ENCODE measurements around the gene B4GALT5. TPM values are rescaled to one million over a fixed set of nuclear protein-coding genes. Genes with fewer than 3 reads are reported as not detected.

Gene B4GALT5
- total and polyA plus RNA-seq, 10 donors = 3.9 to 79.0 (median 52.3) TPM

DNA sequence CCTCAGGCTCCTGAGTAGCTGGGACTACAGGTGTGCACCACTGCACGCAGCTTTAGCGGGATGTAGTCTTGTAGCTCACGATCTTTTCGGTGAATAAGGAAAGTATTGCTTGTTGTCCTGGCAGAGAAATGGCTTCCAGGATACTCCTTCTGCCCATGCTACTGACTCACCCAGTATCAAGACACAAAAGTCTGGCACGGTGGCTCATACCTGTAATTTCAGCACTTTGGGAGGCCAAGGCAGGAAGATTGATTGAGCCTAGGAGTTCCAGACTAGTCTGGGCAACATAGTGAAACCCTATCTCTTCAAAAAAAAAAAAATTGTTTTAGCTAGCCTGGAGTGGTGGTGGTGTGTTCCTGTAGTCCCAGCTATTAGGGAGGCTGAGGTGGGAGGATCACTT, 40.9 kb upstream of the B4GALT5 start:
- Histone ChIP-seq H3K27me3 (replicated peaks in 1 of 7) (no peaks in the 10 kb centered on the region), H3K4me3 (no peak overlapping the region), H3K4me1 (peaks cover 0 to 29% (median 14%) of the 10 kb centered on the region in 6 donors), H3K36me3 (no peaks in the 10 kb centered on the region), H3K27ac (no peak overlapping the region), H3K9me3 (no peaks in the 10 kb centered on the region)
- TF ChIP-seq POLR2A (IDR thresholded peaks at IDR 0.05) (no peak), POLR2AphosphoS5 (IDR thresholded peaks at IDR 0.05) (no peak)
- TF ChIP-seq, protein P1, sequence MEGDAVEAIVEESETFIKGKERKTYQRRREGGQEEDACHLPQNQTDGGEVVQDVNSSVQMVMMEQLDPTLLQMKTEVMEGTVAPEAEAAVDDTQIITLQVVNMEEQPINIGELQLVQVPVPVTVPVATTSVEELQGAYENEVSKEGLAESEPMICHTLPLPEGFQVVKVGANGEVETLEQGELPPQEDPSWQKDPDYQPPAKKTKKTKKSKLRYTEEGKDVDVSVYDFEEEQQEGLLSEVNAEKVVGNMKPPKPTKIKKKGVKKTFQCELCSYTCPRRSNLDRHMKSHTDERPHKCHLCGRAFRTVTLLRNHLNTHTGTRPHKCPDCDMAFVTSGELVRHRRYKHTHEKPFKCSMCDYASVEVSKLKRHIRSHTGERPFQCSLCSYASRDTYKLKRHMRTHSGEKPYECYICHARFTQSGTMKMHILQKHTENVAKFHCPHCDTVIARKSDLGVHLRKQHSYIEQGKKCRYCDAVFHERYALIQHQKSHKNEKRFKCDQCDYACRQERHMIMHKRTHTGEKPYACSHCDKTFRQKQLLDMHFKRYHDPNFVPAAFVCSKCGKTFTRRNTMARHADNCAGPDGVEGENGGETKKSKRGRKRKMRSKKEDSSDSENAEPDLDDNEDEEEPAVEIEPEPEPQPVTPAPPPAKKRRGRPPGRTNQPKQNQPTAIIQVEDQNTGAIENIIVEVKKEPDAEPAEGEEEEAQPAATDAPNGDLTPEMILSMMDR (IDR thresholded peaks at IDR 0.05 in 8 of 11, conservative IDR thresholded peaks at IDR 0.05 in 3 of 11) = no peak
- 89 to 98% (median 96%) methylated on average over 5 of the region's 5 CpGs for WGBS, 5 donors
- intact Hi-C loops (cut with DNase I; ENCODE audit: low total_unique reads) = no loop called here
- no peak for DNase-seq

DNA sequence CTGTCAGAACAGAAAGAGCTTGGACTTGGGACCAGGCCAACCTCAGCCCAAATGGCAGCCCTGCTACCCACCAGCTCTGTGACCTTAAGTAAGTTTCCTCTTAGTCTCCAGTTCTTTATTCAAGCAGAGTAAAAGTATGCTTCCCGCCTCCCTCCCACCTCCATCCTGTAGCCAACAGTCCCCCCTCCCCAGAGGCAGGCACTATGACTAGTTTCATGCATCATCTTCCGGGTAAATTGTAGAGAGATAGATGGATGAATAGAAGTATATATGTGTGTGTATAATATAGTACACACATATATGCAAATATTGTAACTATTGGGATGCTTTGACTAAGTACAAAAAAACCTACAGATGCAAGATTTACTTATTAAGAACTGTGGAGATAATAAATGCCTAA, 39.5 kb upstream of the B4GALT5 start:
- H3K27me3 ChIP-seq (replicated peaks in 1 of 7) = no peaks in the 10 kb centered on the region

DNA sequence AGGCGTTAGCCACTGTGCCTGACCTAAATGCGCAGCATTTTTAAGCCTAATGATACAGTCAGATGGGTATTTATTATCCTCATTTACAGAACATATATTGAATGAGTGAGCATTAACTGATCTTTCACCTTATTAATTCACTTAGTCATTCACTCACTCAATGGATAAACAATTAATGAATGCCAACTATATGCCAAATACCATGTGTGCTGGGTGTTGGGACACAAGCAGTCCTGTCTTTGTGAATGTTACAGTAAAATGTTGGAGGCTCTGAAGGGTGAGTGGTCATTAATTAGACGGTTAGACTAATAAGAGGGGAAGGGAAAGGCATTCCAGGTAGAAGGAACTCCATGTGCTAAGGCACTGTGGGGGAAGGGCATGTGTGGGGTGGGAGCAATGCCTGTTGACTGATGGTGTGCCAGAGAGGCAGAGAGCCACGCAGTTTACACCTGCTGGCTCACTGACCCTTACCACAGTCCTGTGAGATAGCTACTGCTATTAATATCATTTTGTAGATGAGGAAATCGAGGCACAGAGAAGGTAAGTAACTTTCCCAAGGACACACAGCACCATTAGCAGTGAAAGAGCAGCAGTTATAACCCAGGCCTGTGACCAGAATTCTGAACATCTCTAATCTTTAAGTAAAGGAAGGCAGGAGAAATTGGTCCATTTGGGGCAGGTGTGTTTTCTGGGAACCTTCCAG, 38.7 kb upstream of the B4GALT5 start:
- H3K27ac ChIP-seq = no peak overlapping the region
- DNase-seq = no peak
- intact Hi-C loops (cut with DNase I; ENCODE audit: low total_unique reads) = no loop called here
- H3K36me3 ChIP-seq = no peaks in the 10 kb centered on the region
- H3K9me3 ChIP-seq = no peaks in the 10 kb centered on the region
- H3K27me3 ChIP-seq (replicated peaks in 1 of 7) = no peaks in the 10 kb centered on the region
- TF ChIP-seq, protein P1 (IDR thresholded peaks at IDR 0.05 in 8 of 11, conservative IDR thresholded peaks at IDR 0.05 in 3 of 11) = no peak
- TF ChIP-seq POLR2AphosphoS5 (IDR thresholded peaks at IDR 0.05) (no peak), POLR2A (IDR thresholded peaks at IDR 0.05) (no peak)
- 74 to 85% (median 80%) methylated on average over 5 of the region's 5 CpGs for WGBS, 5 donors
- peaks cover 4 to 45% (median 22%) of the 10 kb centered on the region in 6 donors for H3K4me1 ChIP-seq
- H3K4me3 ChIP-seq = no peak overlapping the region

More for the DNA sequence above, 39.5 kb upstream of the B4GALT5 start:
- no peaks in the 10 kb centered on the region for H3K9me3 ChIP-seq
- DNase-seq = no peak
- H3K27ac ChIP-seq = no peak overlapping the region
- TF ChIP-seq, protein P1 (IDR thresholded peaks at IDR 0.05 in 8 of 11, conservative IDR thresholded peaks at IDR 0.05 in 3 of 11) = no peak
- H3K4me3 ChIP-seq = no peak overlapping the region
- no peaks in the 10 kb centered on the region for H3K36me3 ChIP-seq
- 70 to 95% (median 85%) methylated on average over 2 of the region's 2 CpGs for WGBS, 5 donors
- intact Hi-C loops (cut with DNase I; ENCODE audit: low total_unique reads) = no loop called here
- H3K4me1 ChIP-seq = peaks cover 1 to 37% (median 18%) of the 10 kb centered on the region in 6 donors

DNA sequence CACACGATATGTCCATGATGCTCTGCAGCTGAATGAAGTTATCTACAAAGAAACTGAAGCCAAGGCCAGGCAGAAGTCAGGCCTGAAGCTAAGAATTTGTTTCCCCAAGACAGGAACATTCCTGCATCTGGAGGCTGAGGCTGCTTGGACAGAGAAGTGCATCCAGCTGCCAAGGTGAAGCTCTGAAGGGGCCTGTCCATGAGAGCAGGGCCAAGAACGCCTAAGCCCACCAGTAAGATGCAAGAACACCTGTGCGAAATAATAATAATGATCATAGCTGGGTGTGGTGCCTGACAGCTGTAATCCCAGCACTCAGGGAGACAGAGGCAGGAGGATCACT, 37.7 kb upstream of the B4GALT5 start:
- no peaks in the 10 kb centered on the region for H3K36me3 ChIP-seq
- DNase-seq = no peak
- intact Hi-C loops (cut with DNase I; ENCODE audit: low total_unique reads) = no loop called here
- no peak overlapping the region for H3K4me3 ChIP-seq
- H3K27me3 ChIP-seq (replicated peaks in 1 of 7) = no peaks in the 10 kb centered on the region
- WGBS, 5 donors = 68 to 82% (median 75%) methylated on average over 3 of the region's 3 CpGs
- H3K27ac ChIP-seq = peak overlapping the region in 4 of 8 donors; percentile 56 to 75 (median 68)
- TF ChIP-seq, protein P1 (IDR thresholded peaks at IDR 0.05 in 8 of 11, conservative IDR thresholded peaks at IDR 0.05 in 3 of 11) = no peak
- TF ChIP-seq POLR2AphosphoS5 (IDR thresholded peaks at IDR 0.05) = no peak
- TF ChIP-seq POLR2A (IDR thresholded peaks at IDR 0.05) = no peak
- H3K9me3 ChIP-seq = no peaks in the 10 kb centered on the region
- peaks cover 4 to 42% (median 22%) of the 10 kb centered on the region in 6 donors for H3K4me1 ChIP-seq

Measured in spleen (tissue), 11 donors.